GM18861 (cell line): ENCODE measurements around the gene GRID1.

ENCODE experiments used
- ATAC-seq: cut with Tn5 transposase; IDR thresholded peaks from one replicate; pipeline ENCODE4 v1.9.1; 2021; ENCODE audit not compliant: unreplicated experiment

The GRID1 gene

GRCh38 chr10:85600026-85600743 is 766.4 kb downstream of the GRID1 start:
- ATAC-seq = no peak

- no peak for ATAC-seq
Observed at GRCh38 chr10:85599081-85599480, 767.5 kb downstream of the GRID1 start.

GRCh38 chr10:85598646-85599045 is 767.9 kb downstream of the GRID1 start:
- ATAC-seq = no peak

- no peak for ATAC-seq
Observed at GRCh38 chr10:85597006-85597405, 769.6 kb downstream of the GRID1 start.

- ATAC-seq = no peak
Observed at GRCh38 chr10:85596389-85596788, 770.2 kb downstream of the GRID1 start.

- ATAC-seq = no peak
Observed at GRCh38 chr10:85594239-85594638, 772.4 kb downstream of the GRID1 start.

- no peak for ATAC-seq
Observed at GRCh38 chr10:85593226-85593772, 773.3 kb downstream of the GRID1 start.

GRCh38 chr10:85581371-85581770 is 785.2 kb downstream of the GRID1 start:
- no peak for ATAC-seq

GRCh38 chr10:85580585-85580984 is 786.0 kb downstream of the GRID1 start:
- no peak for ATAC-seq

GRCh38 chr10:85578860-85579259 is 787.7 kb downstream of the GRID1 start:
- no peak for ATAC-seq

- ATAC-seq = no peak
Observed at GRCh38 chr10:85575441-85575840, 791.2 kb downstream of the GRID1 start.

GRCh38 chr10:85570871-85571270 is 795.7 kb downstream of the GRID1 start:
- ATAC-seq = no peak

GRCh38 chr10:85565381-85565780 is 801.2 kb downstream of the GRID1 start:
- ATAC-seq = no peak

GRCh38 chr10:85558533-85558932 is 808.1 kb downstream of the GRID1 start:
- ATAC-seq = no peak

- ATAC-seq = no peak
Observed at GRCh38 chr10:85557706-85558105, 808.9 kb downstream of the GRID1 start.

- no peak for ATAC-seq
Observed at GRCh38 chr10:85557077-85557476, 809.5 kb downstream of the GRID1 start.
